Cardiac fibroblast (primary cell): Measurements from ENCODE around the gene TM4SF4.

Experiments
- DNase-seq, 2 donors: peaks; one replicate each; pipeline versions ENCODE4 v3.0.0 to v3.0.0-alpha.2; 2010; ENCODE audit warnings: low read depth in 2 of 2
- H3K4me3 ChIP-seq, 2 donors: replicated peaks in 1 of 2; 1 replicate in 1 of 2; 2 replicates in 1 of 2; pipeline ENCODE4 v1.5.1; 2011; ENCODE audit warnings: low read depth in 2 of 2, low read length in 2 of 2, mild to moderate bottlenecking in 2 of 2, moderate library complexity in 1 of 2
- CTCF ChIP-seq: IDR thresholded peaks from one replicate; pipeline ENCODE4 v1.5.1; 2011; ENCODE audit warnings: low read depth, mild to moderate bottlenecking, low read length, inconsistent platforms

The TM4SF4 gene

DNA sequence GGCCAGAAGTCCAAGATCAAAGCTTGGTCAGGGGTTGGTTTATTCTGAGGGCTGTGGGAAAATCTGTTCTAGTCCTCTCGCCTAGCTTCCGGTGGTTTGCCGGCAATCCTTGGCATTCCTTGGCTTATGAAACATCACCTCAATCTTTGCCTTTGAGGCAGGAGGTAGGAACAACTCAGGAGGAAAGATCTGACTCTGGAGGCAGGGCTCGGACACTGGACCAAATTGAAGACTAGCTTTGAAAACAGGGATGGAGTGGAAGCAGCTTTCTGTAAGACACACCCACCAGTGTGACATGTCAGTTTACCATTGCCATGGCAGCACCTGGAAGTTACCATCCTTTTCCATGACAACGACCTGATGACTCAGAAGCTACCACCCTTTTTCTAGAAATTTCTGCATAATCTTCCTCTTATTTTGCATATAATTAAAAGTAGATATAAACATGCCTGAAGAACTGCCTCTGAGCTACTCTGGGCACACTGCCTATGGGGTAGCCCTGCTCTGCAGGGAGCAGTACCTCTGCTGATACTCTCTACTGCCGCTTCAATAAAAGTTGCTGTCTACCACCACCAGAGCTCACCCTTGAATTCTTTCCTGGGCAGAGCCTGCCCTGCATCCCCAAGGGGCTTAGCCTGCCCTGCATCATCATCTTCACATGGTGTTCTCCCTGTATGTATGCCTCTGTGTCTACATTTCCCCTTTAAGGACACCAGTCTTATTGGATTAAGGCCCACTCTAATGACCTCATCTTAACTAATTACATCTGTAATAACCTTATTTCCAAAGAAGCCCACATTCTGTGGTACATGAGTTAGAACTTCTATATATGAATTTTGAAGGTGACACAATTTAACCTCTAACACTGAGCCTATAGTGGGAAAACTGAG is 38.3 kb upstream of the TM4SF4 start:
- H3K4me3 ChIP-seq = no peak overlapping the region
- no peak for TF ChIP-seq CTCF
- no peak for DNase-seq

- DNase-seq = no peak
- H3K4me3 ChIP-seq = no peak overlapping the region
- TF ChIP-seq CTCF = no peak
Measured at GRCh38 chr3:149437286-149437685, 37.2 kb upstream of the TM4SF4 start.

DNA sequence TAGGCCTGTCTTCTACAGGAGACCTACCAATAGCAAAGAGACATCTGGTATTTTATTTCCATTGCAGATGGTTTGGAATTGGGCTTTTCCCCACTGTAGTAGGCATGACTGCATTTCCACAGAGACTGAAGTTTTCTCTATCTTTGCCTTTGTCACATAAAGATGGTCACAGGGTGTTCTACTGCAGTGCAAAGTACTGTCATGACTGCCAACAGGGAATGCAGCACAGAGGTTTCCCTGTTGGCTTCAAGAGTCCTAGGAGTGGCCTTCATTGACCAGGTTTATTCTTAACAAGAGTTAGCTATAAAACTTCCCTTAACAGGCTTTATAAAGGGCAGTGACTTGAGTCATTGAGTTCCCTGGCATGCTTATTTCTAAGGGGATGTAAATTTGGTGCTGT is 36.8 kb upstream of the TM4SF4 start:
- no peak for TF ChIP-seq CTCF
- DNase-seq = no peak
- H3K4me3 ChIP-seq = no peak overlapping the region

- TF ChIP-seq CTCF = no peak
- no peak overlapping the region for H3K4me3 ChIP-seq
- no peak for DNase-seq
Measured at GRCh38 chr3:149438981-149439380, 35.5 kb upstream of the TM4SF4 start.

DNA sequence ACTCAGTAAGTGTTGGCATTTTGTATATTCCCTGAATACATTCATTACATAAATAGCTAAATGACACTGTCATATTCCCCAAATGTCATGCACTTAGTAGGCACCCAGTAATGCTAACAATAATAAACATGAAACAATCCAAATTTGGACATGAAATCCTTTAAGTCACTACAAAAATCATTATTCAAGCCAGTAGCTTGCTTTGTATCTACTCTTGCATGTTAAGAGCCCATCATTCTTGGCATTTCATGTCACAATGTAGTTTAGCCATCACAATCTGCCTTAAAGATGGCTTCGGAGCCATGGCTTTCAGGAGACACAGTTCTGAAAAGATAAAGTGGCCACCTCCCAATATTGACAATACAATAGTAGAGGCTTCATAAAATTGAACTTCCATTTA is 32.9 kb upstream of the TM4SF4 start:
- DNase-seq = no peak
- no peak overlapping the region for H3K4me3 ChIP-seq
- TF ChIP-seq CTCF = no peak

GRCh38 chr3:149442043-149442442 is 32.5 kb upstream of the TM4SF4 start:
- no peak overlapping the region for H3K4me3 ChIP-seq
- no peak for DNase-seq
- no peak for TF ChIP-seq CTCF
